Neural progenitor cell (in vitro differentiated cells): ENCODE data around the gene BRD3.

Experiments used
- EZH2 ChIP-seq: fragments of 200-600 bp; sonication (generic); IDR thresholded peaks from 2 replicates; pipeline ENCODE4 v1.6.1; 2017; ENCODE audit warnings: antibody characterized with exemption, mild to moderate bottlenecking, moderate library complexity
- TF ChIP-seq, protein P1 (sequence below): fragments of 200-600 bp; sonication (generic); IDR thresholded peaks from 2 replicates; pipeline ENCODE4 v1.5.1; 2017; ENCODE audit warnings: antibody characterized with exemption, mild to moderate bottlenecking

DNA sequence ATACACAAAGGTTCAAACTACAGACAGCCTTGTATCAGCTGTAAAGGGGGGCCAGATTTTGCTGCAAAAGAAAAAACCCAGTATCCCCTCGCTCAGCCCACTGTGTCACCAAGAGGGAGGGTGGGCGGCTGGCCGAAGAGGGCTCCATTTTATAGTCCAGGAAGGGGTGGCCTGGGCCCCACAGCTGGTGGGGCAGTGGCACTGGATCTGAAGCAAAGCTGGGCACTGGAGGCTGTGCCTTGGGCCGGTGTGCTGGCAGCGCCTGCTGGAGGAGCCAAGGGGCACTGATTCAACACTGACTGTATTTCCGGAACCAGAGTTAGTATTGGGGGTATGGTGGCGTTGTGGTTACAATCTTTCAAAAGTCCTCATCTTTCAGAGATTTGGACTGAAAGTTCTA, 9.1 kb downstream of the BRD3 start:
- TF ChIP-seq, protein P1, sequence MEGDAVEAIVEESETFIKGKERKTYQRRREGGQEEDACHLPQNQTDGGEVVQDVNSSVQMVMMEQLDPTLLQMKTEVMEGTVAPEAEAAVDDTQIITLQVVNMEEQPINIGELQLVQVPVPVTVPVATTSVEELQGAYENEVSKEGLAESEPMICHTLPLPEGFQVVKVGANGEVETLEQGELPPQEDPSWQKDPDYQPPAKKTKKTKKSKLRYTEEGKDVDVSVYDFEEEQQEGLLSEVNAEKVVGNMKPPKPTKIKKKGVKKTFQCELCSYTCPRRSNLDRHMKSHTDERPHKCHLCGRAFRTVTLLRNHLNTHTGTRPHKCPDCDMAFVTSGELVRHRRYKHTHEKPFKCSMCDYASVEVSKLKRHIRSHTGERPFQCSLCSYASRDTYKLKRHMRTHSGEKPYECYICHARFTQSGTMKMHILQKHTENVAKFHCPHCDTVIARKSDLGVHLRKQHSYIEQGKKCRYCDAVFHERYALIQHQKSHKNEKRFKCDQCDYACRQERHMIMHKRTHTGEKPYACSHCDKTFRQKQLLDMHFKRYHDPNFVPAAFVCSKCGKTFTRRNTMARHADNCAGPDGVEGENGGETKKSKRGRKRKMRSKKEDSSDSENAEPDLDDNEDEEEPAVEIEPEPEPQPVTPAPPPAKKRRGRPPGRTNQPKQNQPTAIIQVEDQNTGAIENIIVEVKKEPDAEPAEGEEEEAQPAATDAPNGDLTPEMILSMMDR: no peak
- no peak for TF ChIP-seq EZH2
